Esophagus muscularis mucosa (tissue), 4 donors: ENCODE results near the gene TCN1.
"Not testable (repeated sequence)": the region's sequence is repeated elsewhere in the genome, so short reads cannot be mapped to it uniquely, and the experiment has no call there.

ENCODE experiments used
- CTCF ChIP-seq, 3 experiments: fragments of 200-600 bp in 2 of 3; fragments of 450-650 bp in 1 of 3; sonication (generic) in 2 of 3; IDR thresholded peaks; one replicate each; pipeline ENCODE4 v1.5.1; 2017 to 2019; ENCODE audit warnings: antibody characterized with exemption in 3 of 3, mild to moderate bottlenecking in 2 of 3, moderate library complexity in 1 of 3
- EP300 ChIP-seq: sonication (generic); formaldehyde crosslinking; IDR thresholded peaks from one replicate; pipeline ENCODE4 v1.6.1; 2017; ENCODE audit warnings: antibody characterized with exemption
- POLR2AphosphoS5 ChIP-seq, 2 donors: sonication (generic); formaldehyde crosslinking; IDR thresholded peaks; one replicate each; pipeline ENCODE4 v1.6.1; 2017; ENCODE audit warnings: antibody characterized with exemption in 2 of 2

GRCh38 chr11:59887156-59887555 is 20.9 kb upstream of the TCN1 start:
- not testable (repeated sequence) for TF ChIP-seq CTCF (IDR thresholded peaks at IDR 0.05); POLR2AphosphoS5 (IDR thresholded peaks at IDR 0.05); EP300
